Activated gamma-delta T cell treated with Interleukin-2 at 50 U/mL for 16 hours (primary cell): ENCODE measurements around the gene PCED1B.
"Not testable (repeated sequence)": the region's sequence is repeated elsewhere in the genome, so short reads cannot be mapped to it uniquely, and the experiment has no call there.

Experiments used
- DNase-seq: peaks from one replicate; pipeline ENCODE4 v3.0.0-alpha.2; 2020

Gene PCED1B, protein sequence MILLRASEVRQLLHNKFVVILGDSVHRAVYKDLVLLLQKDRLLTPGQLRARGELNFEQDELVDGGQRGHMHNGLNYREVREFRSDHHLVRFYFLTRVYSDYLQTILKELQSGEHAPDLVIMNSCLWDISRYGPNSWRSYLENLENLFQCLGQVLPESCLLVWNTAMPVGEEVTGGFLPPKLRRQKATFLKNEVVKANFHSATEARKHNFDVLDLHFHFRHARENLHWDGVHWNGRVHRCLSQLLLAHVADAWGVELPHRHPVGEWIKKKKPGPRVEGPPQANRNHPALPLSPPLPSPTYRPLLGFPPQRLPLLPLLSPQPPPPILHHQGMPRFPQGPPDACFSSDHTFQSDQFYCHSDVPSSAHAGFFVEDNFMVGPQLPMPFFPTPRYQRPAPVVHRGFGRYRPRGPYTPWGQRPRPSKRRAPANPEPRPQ

DNA sequence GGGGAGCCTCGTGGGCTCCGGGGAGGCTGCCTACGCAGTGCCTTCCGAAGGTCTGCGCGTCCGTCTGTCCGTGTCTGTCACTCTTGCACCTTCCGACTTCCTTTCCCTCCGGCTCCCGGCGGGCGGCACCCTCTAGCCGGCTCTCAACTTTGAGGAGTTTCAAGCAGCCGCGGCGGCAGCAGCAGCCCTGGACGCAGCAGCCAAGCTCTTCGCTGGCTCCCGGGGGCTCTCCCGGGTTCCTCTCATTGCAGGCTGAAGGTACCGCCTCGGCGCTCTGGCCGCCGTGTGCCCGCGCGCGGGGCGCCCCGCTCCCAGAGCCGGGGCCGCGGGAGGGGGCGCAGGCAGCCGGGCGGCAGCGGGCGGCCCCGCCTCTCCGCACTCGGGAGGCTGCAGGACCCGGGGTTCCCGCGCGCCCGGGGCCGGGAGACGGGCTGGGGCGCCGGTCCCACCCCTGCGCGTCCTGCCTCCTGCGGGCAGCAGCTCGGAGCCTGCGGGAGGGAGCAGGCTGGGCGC lies at the start of gene PCED1B, which contains the start of gene AMIGO2:
PCED1B (plus strand) TSS at position 154 of the 513 bp plus-strand sequence. CDS start 155,443 bp downstream, outside the sequence.
AMIGO2 (minus strand) TSS at position 492 of the 513 bp plus-strand sequence. CDS start 957 bp downstream, outside the sequence.
- peak; percentile 55 for DNase-seq

DNA sequence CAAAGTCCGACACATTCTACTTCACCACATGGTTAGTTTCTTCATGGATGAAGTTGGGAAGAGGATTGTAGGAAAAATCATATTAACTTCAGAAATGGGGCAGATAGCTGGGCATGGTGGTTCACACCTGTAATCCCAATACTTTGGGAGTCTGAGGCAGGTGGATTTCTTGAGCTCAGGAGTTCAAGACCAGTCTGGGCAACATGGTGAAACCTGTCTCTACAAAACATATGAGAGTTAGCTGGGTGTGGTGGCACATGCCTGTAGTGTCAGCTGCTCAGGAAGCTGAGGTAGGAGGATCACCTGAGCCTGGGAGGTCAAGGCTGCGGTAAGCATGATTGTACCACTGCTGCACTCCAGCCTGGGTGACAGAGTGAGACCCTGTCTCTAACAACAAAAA lies 49.5 kb upstream of the PCED1B start:
- DNase-seq, result no peak

DNA sequence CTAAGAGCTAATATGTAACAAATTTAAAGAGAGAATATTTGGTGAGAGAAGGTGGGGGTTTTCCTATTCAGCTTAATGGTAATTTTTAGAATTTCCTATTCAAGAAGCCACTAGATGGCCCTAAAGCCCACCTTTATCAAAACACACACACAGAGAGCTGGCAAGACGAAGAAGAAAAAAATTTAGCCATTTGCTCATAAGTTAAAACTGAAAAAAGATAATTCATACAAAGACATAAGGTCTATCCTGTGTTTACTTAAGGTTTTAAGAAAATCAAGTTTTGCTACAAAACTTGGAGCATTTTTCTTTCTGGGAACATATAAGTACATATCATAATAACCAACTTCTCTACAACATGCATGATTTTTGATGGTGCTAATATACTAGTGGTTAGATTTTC lies 46.8 kb upstream of the PCED1B start:
- DNase-seq, result peak; percentile 18

DNA sequence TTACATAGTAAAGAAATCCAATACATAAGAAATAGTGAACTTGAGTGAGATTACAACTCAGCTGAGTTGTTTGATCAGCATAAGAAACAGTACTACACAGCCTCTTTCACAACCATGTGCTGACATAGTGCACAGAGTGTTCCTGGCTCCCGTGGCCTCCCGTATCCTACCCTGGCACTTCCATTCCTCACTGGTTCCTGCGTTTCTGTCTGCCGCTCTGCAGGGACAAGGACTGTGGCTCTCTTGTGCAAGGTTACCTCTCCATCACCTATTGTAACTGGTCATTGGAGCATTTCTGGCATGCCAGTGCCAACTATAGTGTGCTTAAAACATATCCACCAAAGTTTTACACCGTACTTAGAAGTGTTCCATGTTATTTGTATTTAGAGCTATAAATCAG lies 46.3 kb upstream of the PCED1B start:
- DNase-seq, result no peak

DNA sequence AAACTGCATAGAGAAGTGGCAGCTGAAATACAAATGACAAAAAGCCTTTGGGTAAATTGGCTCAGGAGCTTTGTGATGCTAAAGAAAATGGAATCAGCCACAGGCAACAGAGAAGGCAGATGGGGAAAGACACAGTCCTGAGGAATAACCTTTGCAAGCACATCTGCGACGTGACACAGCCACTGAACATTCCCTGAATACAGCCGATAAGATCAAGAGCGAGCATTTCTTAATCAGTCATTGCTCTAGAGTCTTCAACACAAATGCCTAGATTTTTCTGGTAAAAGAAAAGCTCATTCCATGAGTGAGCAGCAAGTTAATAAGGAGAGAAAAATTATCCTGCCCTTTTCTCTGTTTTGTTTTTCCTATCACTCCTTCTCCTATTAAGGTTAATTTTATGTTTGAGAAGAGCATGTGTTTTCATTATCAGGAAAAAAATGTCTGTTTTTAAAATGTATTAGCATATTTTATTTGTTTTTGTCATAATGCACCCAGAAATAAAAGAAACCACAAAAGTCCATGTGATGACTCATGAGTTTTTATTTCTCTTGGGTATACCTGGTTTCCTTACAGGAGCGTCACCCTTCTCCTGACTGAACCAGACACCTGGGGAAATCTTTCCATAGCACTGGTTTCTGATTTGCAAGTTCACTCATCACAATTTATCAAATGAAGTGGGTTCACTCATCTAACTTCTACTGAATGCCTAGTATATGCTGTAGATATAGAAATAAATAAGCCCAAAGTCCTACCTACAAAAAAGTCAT lies 45.4 kb upstream of the PCED1B start:
- DNase-seq, result no peak

DNA sequence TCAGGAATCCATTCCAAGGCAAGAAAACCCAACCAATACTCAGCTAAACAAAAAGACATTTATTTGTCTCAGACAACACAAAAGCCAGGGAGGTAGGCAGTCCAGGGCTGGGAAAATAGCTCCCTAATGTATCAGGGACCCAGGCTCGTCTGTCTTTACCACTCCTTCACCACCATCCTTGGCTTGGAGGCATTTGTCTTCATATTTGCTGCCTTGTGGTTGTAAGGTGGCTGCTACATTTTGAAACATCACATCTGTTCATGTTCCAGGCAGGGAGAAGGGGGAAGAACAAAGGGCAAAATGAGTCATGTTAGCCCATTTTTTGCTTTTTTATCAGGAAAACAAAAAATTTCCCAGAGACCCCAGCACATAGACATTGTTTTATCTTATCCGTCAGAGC lies 44.8 kb upstream of the PCED1B start:
- no peak for DNase-seq

DNA sequence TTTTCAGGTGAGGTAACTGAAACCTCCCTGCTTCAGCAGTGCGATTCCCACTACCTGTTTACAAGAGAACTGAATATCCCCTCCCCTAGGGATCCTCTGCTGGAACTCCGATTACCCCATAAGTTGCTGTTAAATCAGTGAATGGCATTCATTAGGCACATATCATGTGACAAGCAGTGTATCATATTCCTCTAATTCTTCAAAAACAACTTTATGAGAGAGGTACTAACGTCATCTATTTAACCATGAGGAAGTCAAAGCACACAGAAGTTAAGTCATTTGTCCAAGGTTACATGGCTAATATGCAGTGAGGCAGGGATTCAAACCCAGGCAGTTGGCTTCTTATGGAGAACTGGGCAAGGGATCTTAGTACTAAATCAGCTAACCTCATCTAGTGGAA lies 43.9 kb upstream of the PCED1B start:
- DNase-seq, result no peak

DNA sequence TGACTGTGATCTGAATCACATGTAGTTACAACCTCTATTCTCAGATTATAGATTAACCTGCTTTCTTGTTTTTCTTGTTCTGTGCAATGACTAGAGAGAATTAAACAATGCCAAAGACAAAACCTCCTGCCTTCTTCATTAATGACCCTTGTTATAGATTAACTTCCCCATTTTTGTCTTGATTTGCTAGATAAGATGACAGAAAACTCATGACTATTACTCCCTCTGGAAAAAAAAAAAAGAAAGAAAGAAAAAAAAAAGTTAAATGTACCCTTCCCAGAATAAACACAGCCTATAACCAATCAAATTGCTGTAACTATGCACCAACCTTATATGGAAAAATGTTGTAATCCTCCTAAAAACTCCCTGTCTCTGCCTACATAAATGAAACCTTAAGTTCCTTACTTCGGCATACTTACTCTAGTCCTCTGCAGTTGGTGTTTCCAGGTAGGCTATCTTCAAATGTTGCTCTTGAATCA lies 41.1 kb upstream of the PCED1B start:
- DNase-seq, result no peak

DNA sequence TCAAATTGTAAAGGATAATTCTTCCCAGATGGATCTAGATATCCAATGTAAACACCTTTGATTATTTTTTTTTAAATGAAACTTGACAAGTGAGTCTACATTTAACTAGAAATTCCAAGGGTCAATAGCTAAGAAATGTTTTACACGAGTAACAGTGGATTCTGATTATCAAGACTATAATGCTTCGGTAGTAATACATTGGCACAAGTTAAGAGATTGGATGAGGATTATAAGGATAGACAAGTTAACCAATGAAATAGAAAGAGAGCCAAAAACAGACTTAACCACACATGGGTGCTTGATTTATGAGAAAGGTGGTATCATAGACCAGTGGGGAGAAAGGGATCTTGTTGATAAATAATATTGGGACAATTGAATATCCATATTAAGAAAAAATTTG lies 40.3 kb upstream of the PCED1B start:
- DNase-seq, result no peak

DNA sequence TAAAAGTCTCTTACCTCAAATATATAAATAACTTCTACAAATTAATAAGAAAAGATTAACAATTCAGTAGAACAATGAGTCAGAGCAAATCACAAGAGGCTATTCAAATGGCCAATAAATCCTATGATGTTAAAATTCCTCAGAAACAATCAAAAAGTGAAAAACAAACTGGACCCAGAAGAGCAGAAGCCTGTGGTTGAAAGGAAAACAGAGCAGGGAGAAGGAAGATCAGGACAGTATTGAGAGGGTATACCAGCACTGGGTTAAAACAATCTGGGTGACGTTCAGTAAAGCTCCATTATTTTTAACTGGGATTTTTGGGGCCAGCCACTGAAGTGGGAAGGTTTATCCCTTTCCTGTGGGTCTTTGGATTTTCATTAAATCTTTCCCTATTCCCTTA lies 39.7 kb upstream of the PCED1B start:
- no peak for DNase-seq

DNA sequence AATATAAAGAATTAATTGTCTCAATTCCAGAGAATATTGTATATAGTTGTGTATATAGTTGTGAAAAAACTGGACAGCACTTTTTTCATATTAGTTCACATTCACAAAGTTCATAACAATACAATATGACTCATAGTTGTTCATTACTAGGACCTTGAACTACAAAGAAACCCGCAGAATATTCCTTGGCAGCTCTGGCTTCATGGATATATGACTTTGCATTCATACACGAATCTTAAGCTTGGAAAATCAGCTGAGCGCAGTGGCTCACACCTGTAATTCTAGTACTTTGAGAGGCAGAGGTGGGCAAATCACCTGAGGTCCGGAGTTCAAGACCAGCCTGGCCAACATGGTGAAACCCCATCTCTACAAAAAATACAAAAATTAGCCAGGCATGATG lies 38.1 kb upstream of the PCED1B start:
- no peak for DNase-seq

DNA sequence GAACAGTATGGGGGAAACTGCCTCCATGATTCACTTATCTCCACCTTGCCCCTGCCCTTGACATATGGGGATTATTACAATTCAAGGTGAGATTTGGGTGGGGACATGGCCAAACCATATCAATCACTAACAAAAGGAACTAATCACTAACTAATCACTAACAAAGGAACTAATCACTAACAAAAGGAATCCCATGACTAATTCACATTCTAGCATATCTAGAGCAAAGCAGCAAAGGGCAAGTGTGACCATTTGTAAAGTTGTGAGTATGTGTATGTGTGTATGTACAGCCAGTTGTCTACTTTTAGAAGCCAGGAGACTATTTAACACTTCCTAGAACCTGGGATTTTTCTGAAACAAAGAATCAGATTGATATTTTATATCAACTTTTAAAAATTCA lies 30.9 kb upstream of the PCED1B start:
- no peak for DNase-seq

DNA sequence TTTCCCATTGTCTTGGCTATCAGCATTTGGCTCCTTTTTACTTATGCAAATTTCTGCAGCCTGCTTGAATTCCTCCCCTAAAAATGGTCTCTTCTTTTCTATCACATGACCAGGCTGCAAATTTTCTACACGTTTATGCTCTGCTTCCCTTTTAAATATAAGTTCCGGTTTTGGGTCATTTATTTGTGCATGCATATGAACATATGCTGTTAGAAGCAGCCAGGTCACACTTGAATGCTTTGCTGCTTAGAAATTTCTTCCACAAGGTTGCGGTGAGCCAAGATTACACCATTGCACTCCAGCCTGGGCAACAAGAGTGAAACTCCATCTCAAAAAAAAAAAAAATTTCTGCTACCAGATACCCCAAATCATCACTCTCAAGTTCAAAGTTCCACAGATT lies 28.1 kb upstream of the PCED1B start:
- DNase-seq, result not testable (repeated sequence)

DNA sequence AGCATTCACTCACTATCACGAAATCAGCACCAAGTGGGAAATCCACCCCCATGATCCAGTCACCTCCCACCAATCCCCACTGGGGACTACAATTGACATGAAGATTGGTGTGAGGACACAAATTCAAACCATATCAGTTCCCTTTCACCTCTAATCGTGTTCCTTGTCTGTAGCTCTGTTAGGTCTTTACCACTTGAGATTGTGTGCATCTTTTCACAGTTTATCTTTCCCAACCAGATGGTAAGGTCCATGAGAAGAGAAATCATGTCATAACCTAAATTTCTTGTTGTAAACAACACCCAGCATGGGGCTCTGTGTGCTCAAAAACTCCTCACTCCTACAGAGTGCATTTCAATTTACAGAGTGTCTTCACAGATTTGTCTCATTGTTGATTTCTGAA lies 27.1 kb upstream of the PCED1B start:
- DNase-seq, result no peak

DNA sequence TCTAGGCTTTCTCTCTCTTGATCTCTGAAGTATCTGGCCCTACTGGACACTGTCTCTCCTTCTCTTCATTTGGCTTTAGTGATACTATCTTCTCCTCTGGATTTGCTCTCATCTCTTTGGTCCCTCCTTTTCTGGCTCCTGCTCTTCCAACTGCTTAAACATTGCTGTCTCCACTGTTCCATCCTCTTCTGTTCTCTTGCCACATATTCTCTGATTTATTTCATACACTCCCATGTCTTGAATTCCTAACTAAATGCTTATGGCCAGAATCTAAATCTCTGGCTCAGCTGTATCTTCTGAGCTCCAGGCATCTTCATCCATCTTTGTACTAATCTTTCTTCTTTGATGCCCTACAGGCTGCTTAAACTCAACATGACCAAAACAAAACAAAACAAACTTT lies 25.5 kb upstream of the PCED1B start:
- no peak for DNase-seq

DNA sequence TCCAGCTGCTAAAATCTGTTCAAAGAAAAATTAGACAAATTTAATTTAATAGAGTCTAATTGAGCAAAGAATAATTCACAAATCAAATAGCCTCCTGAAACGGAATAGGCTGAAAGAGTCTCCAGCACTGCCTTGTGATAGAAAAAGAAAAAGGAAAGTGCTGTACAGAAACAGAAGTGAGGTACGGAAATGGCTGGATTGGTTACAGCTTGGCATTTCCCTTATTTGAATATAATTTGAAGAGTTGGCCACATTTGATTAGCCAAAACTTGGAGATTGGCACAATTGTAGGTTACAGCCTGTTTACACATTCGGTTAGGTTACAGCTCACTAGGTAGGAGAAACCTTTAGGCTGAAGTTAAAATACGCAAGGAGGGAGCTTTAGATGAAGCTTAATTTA lies 24.8 kb upstream of the PCED1B start:
- no peak for DNase-seq

DNA sequence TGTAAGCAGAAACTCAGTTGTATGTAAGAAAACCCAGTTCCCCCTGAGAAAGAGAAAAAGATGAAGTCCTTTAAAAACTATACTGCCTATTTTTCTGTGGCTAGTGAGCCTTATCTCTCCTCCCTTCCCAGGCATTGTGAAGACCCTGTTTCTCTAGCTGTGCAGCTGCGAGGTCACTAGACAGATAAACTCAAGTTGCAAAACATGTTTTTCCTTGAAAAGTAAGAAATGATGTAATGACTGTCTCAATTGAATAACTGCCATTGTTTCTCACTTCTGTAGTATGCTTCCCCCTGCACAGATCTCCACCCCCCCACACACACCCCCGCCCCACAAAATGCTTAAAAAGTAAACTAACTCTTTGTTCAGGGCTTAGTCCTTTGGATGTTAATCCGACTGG lies 23.6 kb upstream of the PCED1B start:
- not testable (repeated sequence) for DNase-seq

DNA sequence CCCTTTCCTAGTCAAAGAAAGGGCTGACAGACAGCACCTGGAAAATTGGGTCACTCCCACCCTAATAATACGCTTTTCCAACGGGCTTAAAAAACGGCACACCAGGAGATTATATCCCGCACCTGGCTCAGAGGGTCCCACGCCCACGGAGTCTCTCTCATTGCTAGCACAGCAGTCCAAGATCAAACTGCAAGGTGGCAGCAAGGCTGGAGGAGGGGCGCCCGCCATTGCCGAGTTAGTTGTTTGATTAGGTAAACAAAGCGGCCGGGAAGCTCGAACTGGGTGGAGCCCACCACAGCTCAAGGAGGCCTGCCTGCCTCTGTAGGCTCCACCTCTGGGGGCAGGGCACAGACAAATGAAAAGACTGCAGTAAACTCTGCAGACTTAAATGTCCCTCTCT lies 22.5 kb upstream of the PCED1B start:
- not testable (repeated sequence) for DNase-seq

DNA sequence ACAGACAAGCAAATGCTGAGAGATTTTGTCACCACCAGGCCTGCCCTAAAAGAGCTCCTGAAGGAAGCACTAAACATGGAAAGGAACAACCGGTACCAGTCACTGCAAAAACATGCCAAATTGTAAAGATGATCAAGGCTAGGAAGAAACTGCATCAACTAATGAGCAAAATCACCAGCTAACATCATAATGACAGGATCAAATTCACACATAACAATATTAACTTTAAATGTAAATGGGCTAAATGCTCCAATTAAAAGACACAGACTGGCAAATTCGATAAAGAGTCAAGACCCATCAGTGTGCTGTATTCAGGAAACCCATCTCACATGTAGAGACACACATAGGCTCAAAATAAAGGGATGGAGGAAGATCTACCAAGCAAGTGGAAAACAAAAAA lies 20.8 kb upstream of the PCED1B start:
- not testable (repeated sequence) for DNase-seq

DNA sequence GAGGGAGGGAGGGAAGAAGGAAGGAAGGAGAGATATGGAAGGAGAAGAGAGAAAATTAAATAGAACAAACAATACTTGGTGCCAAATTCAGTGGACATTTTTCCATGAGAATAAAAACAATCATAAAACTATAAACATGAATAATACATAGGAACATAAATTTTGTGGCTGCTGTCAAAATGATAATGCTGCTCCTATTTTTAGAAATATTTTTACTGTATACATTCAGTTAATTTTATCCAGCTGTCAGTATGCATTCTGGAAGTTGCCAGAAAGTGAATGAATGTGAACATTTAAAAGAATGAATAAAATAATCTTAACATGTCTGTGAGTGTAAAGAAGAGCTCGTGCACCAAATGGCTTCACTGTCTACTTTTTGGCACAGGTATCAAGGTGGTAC lies 13.9 kb upstream of the PCED1B start:
- no peak for DNase-seq

DNA sequence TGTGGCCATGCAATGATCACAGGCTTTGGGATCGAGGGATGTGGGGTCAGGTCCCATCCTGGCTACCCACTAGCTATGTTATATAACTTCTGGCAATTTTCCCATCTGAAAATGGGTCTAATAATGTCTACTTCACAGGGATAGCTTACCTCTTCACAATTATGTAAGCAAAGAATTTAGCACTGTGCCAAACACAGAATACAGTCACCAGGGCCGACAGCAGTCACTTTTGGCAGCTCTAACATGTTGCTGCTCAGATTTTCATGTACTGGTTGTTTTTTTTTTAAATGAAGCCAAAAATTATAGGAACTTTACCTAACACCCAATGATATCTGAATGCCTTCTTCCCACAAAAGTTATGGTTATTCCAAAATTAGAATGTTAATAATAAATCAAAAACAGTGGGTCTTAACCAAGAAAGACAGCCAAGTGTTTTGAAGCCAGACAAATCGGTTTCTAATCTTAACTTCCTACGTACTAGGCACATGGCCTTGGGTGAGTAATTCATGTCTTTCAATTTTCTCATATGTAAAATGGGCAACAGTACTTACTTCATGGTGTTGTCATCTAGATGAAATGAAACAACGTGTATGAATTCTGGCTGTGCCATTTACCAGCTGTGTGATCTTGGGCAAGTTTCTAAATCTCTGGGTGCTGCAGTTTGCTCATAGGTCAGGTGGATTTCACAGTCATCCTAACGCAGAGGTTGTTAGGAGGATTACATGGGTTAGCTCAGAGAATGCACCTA lies 13.0 kb upstream of the PCED1B start:
- no peak for DNase-seq

DNA sequence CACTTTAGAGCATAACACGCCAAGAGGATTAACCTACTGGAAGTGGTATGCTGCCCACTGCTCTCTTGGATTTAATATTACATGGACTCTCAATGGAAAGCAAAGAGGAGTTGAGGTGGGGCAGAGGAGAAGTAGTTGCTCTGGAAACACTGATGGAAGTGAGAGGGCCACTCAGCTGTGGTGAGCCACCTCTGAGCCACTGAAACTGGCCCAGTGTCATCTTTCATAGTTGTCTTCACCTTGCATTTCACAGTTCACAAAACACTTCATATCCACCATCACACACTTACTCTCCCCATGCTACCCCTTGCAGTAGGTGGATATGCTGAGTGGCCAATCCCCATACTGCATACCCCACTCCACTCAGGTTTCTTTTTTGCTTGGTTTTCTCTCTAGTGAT lies 12.2 kb upstream of the PCED1B start:
- DNase-seq, result no peak
